HTERT RPE-1 (cell line): ENCODE data around the gene ASXL2.
"Not testable (repeated sequence)": the region's sequence is repeated elsewhere in the genome, so short reads cannot be mapped to it uniquely, and the experiment has no call there.

Experiments
- in situ Hi-C: fragments of 300-500 bp; cut with MboI; formaldehyde crosslinking; loops from 4 replicates; pipeline ENCODE4 v1.14.3; 2020; ENCODE audit warnings: low sequenced_read_pairs

Gene ASXL2

DNA sequence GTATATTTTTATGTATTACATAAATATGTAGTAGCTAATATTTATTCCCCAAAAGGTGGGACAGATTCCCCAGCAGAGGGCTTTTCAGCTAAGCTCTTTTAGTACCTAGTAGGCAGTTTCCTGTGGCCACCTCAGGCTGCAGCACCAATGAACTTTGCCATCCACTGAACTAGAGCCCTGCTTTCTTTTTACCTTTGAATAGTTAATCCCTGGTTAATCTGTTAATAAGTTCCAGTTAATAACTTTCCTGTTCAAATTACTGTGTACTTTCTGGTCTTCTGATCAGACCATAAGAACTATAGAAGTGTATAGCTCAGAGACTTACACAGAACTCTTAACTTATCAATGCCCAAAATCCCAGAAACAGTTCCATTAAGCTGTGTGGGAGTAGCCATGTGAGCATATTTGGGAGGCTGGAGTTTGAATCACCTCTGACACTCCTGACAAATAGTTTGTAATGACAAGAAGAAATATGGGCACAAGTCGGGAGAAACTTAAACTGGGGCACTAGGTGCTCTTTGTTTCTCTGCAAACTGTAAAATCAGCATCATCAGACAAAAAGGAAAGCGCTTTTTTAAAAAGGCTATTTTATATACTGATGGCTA, 40.0 kb downstream of the ASXL2 start:
- in situ Hi-C loops = no loop called here

GRCh38 chr2:25835906-25836305, 42.4 kb downstream of the ASXL2 start:
- in situ Hi-C loops = no loop called here

GRCh38 chr2:25833566-25833965, 44.7 kb downstream of the ASXL2 start:
- in situ Hi-C loops = no loop called here

DNA sequence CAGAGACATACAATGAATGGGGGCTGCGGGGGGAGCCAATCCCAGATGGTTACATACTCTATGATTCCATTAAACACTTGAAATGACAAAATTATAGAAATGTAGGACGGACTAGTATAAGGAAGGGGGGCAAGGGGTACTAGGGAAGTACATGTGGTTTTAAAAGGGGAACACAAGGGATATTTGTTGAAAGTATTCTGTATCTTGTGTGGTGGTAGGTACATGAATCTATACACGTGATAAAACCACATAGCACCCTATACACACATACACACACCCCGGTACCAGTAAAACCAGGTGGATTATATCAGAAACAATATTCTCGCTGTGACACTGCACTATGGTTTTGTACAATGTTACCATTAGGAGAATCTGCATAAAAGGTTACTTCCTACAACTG, 45.4 kb downstream of the ASXL2 start:
- in situ Hi-C loops = no loop called here

DNA sequence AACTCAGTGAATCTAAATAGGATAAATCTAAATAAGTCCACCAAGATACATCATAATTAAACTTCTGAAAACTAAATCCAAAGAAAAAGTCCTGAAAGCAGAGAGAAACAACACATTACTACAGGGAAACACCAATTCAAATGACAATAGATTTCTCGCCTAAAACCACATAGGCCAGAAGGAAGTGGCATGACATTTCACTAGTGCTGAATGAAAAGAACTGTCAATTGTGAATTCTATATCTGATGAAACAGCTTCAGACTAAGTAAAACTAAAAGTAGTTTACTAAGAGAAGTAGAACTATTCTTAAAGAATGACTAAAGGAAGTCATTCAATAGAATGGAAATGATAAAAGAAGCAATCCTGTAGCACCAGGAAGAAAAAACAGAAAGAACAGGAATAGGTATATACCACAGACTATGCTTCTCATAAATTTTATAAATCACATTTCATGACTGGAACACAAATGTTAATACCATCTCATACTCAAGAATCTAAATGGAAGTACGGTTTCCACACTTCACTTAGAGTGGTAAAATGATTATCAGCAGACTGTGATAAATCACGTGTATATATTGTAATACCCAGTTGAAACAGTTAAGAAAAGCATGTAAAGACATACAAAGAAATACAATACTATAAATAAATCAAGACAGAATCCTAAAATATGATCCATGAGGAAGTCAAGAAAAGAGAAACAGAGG, 46.4 kb downstream of the ASXL2 start:
- in situ Hi-C loops = no loop called here

- in situ Hi-C loops = no loop called here
These were observed 48.5 kb downstream of the ASXL2 start for GRCh38 chr2:25829828-25830227.

DNA sequence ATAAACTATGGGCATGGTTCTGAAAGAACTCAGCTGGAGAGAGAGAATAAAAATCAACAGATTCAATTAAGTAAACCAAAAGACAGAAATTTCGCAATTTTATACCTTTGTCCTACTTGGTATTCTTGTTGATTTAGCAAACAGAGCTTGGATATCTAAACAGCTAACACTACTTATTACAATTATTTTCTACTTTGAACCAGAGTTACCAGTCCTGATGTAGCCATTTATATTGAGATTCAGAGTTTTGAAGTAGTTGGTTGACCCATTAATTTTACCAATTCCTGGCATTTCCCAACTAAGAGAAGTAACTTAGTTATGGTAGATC, 48.9 kb downstream of the ASXL2 start:
- in situ Hi-C loops = no loop called here

DNA sequence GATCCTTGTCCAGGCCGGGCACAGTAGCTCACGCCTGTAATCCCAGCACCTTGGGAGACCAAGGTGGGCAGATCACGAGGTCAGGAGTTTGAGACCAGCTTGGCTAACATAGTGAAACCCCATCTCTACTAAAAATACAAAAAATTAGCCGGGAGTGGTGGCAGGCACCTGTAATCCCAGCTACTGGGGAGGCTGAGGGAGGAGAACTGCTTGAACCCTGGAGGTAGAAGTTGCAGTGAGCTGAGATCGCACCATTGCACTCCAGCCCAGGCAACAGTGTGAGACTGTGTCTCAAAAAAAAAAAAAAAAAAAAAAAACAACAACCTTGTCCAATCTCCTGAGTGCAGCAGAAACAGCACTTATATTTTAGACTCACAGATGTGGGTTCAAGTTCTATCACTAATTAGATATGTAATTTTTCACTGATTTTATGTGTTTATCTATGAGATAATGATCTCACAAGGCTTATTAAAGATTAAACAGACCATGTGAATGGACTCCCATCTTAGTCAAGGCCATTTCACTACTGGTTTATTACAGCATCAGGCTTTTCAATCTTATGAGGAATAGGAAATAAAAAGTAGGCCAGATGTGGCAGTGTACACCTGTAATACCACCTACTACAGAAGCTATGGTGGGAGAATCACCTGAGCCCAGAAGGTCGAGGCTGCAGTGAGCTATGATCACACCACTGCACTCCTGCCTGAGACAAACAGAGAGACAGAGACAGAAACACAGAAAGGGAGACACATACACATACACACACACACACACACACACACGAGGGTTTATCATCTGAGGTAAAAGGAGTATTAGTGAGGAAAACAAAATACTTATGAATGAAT, 49.5 kb downstream of the ASXL2 start:
- in situ Hi-C loops = not testable (repeated sequence)

DNA sequence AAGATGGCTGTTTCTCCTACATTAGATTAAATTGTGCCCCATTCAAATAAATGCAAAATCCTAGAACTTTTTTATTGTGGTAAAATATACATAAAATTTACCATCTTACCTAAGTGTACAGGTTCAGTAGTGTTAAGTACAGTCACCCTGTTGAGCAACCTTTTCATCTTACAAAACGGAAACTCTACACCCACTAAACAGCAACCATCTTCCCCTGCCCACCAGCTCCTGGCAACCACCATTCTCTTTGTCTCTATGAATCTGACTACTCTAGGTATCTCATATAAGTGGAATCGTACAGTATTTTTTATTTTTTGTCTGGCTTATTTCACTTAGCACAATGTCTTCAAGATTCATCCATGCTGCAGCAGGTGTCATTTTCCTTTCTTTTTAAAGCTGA, 53.0 kb downstream of the ASXL2 start:
- in situ Hi-C loops = no loop called here

GRCh38 chr2:25824718-25825117, 53.6 kb downstream of the ASXL2 start:
- in situ Hi-C loops = no loop called here

DNA sequence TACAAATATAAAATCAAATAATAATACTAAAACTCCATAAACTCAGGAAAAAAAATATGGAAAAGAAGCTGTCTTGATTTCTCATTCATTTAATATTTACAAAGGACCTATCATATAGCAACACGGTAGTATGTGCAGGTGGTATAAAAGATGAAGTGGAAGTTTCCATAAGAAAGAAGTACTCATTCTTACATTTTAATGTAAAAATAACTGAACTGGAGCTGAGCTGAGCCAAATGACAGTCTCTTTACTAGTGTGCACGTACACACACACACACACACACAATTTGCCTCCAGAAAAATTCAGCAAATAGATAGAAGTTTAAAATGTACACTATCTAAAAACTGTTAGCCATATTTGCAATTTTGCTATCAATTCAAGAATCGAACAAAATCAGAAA, 54.1 kb downstream of the ASXL2 start:
- in situ Hi-C loops = no loop called here

GRCh38 chr2:25822190-25823117, 55.8 kb downstream of the ASXL2 start:
- in situ Hi-C loops = no loop called here

DNA sequence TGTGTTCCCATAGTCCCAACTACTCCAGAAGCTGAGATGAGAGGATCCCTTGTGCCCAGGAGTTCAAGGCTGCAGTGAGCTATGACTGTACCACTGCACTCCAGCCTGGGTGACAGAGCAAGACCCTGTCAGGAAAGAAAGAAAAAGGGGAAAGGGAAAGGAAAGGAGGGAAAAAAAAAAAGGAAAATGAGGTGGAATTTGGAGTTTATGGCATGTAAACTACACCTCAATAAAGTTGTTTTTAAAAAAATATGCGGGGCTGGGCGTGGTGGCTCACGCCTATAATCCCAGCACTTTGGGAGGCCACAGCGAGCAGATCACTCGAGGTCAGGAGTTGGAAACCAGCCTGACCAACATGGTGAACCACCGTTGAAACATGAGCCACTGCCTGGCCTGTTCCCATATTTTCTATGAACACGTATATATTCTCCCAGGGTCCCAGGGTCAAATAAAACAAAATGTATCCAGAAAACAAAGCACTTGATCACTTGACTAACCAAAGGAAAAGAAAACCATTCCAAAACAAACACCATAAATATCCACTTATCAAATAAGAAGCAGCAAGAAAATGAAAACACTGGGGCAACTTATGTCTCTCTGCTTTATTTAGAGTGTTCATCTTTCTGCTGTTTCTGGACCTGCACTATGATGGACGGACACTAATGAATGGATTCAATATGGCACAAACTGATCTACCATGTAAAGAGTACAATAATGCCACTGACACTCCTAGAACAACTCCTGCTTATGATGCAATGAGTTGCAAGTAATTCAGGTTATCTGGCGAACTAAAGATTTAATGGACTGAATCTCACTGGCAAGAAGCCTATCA, 56.8 kb downstream of the ASXL2 start:
- in situ Hi-C loops = no loop called here

GRCh38 chr2:25819597-25820039, 58.7 kb downstream of the ASXL2 start:
- in situ Hi-C loops = no loop called here

DNA sequence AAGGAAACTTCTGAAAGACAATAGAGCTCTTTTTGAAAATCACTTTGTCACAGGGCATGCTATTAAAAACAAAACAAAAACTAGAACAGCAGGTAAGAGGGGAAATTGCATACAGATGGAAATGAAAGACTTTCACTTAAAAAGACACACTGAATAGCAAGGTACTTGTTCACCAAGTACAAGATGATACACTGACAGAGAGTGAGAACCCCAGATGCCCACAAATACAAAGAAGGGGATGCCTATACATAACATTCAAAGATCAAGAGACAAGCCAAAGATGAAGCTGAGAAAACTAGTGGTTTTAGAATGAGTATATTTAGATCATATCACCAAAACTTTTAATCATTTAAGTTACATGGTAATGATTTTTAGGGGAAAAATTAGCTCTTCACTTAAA, 60.7 kb downstream of the ASXL2 start:
- in situ Hi-C loops = no loop called here

DNA sequence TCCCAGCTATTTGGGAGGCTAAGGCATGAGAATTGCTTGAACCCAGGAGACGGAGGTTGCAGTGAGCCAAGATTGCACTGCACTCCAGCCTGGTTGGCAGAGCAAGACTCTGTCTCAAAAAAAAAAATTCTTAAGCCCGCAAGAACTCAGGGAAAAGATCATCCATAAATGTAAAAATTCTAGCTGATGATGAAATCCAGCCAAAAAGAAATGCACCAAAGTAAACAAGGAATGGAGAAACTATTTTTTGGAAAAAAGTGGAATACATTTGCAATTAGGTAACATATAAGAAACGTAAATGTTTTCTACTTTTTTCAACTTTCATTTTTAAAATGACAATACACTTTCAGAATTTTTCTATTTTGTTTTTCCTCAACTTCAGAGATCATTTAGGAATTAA, 61.3 kb downstream of the ASXL2 start:
- in situ Hi-C loops = no loop called here

GRCh38 chr2:25816249-25816648, 62.0 kb downstream of the ASXL2 start:
- in situ Hi-C loops = no loop called here

DNA sequence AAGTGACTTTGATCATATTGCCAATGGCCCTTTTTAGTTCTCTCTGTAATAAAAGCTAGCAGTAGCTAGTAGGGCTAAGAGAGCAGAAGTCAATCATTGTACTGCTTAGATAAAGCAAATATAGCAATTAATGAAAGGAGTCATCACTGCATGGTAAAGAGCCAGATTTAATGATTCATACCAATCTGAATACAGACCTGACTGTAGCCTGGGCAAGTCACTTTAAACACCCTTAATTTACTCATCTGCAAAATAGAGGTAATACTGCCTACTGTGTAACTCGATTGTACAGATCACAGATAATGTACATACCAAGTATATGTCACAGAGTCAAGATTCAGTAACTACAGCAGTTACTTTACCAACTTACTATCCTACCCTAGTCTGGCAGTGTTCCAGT, 63.6 kb downstream of the ASXL2 start:
- in situ Hi-C loops = no loop called here

DNA sequence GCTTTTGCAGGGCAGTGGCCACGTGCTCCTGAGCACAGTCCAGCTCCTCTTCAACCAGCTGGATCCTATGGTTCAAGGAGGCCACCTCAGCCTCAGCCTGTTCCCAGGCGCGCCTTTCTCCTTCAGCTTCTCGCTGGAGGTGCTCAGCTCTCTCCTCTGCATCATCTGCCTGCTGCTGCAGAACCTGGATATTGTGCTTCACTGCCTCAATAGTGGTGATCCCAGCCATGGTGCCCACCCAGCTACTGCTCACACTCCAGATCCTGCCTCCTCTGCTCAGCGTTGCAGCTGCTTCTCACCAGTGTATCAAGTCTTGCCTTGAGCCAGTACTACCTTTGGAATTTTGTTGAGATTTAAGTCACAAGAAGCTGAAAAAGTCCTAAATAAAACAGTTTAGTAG, 67.9 kb downstream of the ASXL2 start:
- in situ Hi-C loops = no loop called here

DNA sequence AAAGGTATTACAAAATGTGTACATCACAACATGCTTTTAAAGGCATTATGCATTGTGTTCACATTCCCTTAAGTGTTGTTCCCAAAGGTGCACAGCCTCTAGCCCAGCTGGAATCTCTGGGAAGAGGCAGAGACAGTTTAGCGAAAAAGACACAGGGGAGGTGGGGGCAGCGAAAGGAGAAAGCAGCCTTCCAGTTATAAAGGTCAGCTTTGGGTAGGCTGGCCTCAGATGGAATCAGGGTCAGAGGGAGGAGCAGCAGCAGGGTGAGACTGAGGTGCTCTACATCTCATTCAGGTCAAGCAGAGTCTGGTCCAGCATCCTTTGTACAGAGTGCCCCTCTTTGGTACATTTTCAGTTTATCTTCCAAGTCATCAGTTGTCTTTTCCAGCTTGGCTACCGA, 68.6 kb downstream of the ASXL2 start:
- in situ Hi-C loops = no loop called here
